Keratinocyte (primary cell): ENCODE measurements around the gene ZNF526. TPM values are rescaled to one million over a fixed set of nuclear protein-coding genes. Genes with fewer than 3 reads are reported as not detected.

Source experiments
- DNase-seq: peaks from one replicate; pipeline ENCODE4 v3.0.0-alpha.2; 2011; ENCODE audit warnings: low read depth, missing footprints, low spot score
- FAIRE-seq: peaks from 2 replicates; lab custom pipeline; 2011; peaks lifted over from hg19 to GRCh38; lab: Jason Lieb, UNC
- H2AFZ ChIP-seq: 2 replicates; pipeline ENCODE4 v1.6.0; 2012; ENCODE audit warnings: low read length, control low read depth, inconsistent platforms; ENCODE audit not compliant: control insufficient read depth
- H3K27ac ChIP-seq: 2 replicates; pipeline ENCODE4 v1.5.1; 2011; ENCODE audit warnings: low read length; ENCODE audit not compliant: control insufficient read depth, insufficient read depth
- H3K27me3 ChIP-seq: 3 replicates; pipeline ENCODE4 v1.6.0; 2011; ENCODE audit warnings: low read length; ENCODE audit not compliant: control insufficient read depth, insufficient read depth; ENCODE audit errors: extremely low read depth
- H3K36me3 ChIP-seq, 2 experiments: 2 replicates in 1 of 2; 3 replicates in 1 of 2; pipeline ENCODE4 v1.5.1; 2011; ENCODE audit warnings: low read length in 2 of 2, mild to moderate bottlenecking in 1 of 2; ENCODE audit not compliant: control insufficient read depth in 2 of 2, insufficient read depth in 2 of 2; ENCODE audit errors: extremely low read depth in 1 of 2
- H3K4me1 ChIP-seq: 3 replicates; pipeline ENCODE4 v1.5.1; 2011; ENCODE audit warnings: low read length; ENCODE audit not compliant: control insufficient read depth, insufficient read depth; ENCODE audit errors: extremely low read depth
- H3K4me2 ChIP-seq: 3 replicates; pipeline ENCODE4 v1.6.0; 2011; ENCODE audit warnings: low read depth, low read length; ENCODE audit not compliant: control insufficient read depth, insufficient read depth; ENCODE audit errors: extremely low read depth
- H3K4me3 ChIP-seq, 3 experiments: fragments of 200-600 bp in 1 of 3; sonication (generic) in 1 of 3; 2 replicates in 2 of 3; 3 replicates in 1 of 3; pipeline ENCODE4 v1.5.1; 2011 to 2016; ENCODE audit warnings: low read length in 3 of 3, mild to moderate bottlenecking in 3 of 3, control low read depth in 2 of 3, inconsistent platforms in 1 of 3, low read depth in 1 of 3, mixed read lengths in 1 of 3, mixed run types in 1 of 3, moderate library complexity in 1 of 3; ENCODE audit not compliant: control insufficient read depth in 2 of 3, insufficient read depth in 2 of 3; ENCODE audit errors: extremely low read depth in 1 of 3
- H3K79me2 ChIP-seq: 2 replicates; pipeline ENCODE4 v1.6.0; 2012; ENCODE audit warnings: low read length; ENCODE audit not compliant: control insufficient read depth, insufficient read depth
- H3K9ac ChIP-seq: 3 replicates; pipeline ENCODE4 v1.6.0; 2011; ENCODE audit warnings: low read length; ENCODE audit not compliant: control insufficient read depth, insufficient read depth; ENCODE audit errors: extremely low read depth
- H3K9me1 ChIP-seq: 3 replicates; pipeline ENCODE4 v1.6.0; 2011; ENCODE audit warnings: low read length; ENCODE audit not compliant: control insufficient read depth, insufficient read depth; ENCODE audit errors: extremely low read depth
- H3K9me3 ChIP-seq: 2 replicates; pipeline ENCODE4 v1.5.1; 2012; ENCODE audit warnings: low read depth, low read length; ENCODE audit not compliant: control insufficient read depth
- H4K20me1 ChIP-seq: 3 replicates; pipeline ENCODE4 v1.6.0; 2011; ENCODE audit warnings: low read length; ENCODE audit not compliant: control insufficient read depth, insufficient read depth; ENCODE audit errors: extremely low read depth
- CTCF ChIP-seq, 3 experiments: IDR thresholded peaks in 1 of 3; conservative IDR thresholded peaks in 1 of 3; optimal IDR thresholded peaks in 1 of 3; 2 replicates in 2 of 3; 3 replicates in 1 of 3; pipeline versions ENCODE3 to v1.5.1; 2011; ENCODE audit warnings: low read length in 3 of 3, mild to moderate bottlenecking in 3 of 3, moderate library complexity in 2 of 3, control low read depth in 1 of 3, inconsistent platforms in 1 of 3; ENCODE audit not compliant: insufficient read depth in 2 of 3; ENCODE audit errors: extremely low read depth in 1 of 3
- EZH2 ChIP-seq: IDR thresholded peaks from one replicate; pipeline ENCODE4 v1.6.1; 2012; ENCODE audit warnings: inconsistent platforms, mild to moderate bottlenecking, low read length, moderate library complexity
- dilution Hi-C: fragments of 300-500 bp; cut with MboI; formaldehyde crosslinking; loops from one replicate; pipeline ENCODE4 v1.7.0; 2020; ENCODE audit warnings: low sequenced_read_pairs; ENCODE audit not compliant: extremely low pct_ligation_motif_present
- polyA plus RNA-seq, 5 experiments: library from polyadenylated mRNA; depleted of rRNA in 3 of 5; stranded (reverse) in 3 of 5; stranded (forward) in 1 of 5; unstranded in 1 of 5; fragments of >200 nt; gene quantifications; 1 replicate in 1 of 5; 2 replicates in 3 of 5; 3 replicates in 1 of 5; pipeline versions ENCODE4 v1.2.1 to v1.2.3, GENCODE V29; 2011 to 2012; ENCODE audit warnings: missing spikeins in 2 of 5, low read depth in 1 of 5, low replicate concordance in 1 of 5

The ZNF526 gene
- polyA plus RNA-seq, 1 donor (not counting 4 experiments of a cell fraction or from before 2014, with no cell fraction given) = 5.4 TPM

DNA sequence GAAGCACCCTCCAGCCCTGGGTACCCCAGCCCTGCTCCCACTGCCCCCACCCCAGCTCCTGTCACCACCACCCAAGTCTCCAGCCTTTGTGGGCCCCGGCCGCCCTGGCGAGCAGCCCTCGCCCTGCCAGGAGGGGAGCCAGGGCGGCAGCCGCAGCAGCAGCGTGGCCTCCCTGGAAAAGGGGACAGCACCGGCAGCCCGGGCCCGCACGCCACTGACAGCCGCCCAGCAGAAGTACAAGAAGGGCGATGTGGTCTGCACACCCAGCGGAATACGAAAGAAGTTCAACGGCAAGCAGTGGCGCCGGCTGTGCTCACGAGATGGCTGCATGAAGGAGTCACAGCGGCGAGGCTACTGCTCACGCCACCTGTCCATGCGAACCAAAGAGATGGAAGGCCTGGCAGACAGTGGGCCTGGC lies 52.9 kb downstream of the ZNF526 start:
- Histone ChIP-seq H3K4me2 (no peak overlapping the region), H3K36me3 (peaks cover 21 to 29% of the 10 kb centered on the region in 2 experiments), H3K27me3 (no peaks in the 10 kb centered on the region), H3K27ac (no peak overlapping the region), H3K4me3 (no peak overlapping the region), H3K4me1 (peaks cover 47% of the 10 kb centered on the region), H3K9ac (no peak overlapping the region), H3K9me3 (no peaks in the 10 kb centered on the region), H2AFZ (no peak overlapping the region), H3K79me2 (peaks cover 61% of the 10 kb centered on the region), H3K9me1 (peaks cover 2% of the 10 kb centered on the region), H4K20me1 (no peaks in the 10 kb centered on the region)
- DNase-seq = no peak
- FAIRE-seq = no peak
- TF ChIP-seq EZH2 (no peak), CTCF (optimal IDR thresholded peaks at IDR 0.05 in 1 of 3, IDR thresholded peaks at IDR 0.05 in 1 of 3, conservative IDR thresholded peaks at IDR 0.05 in 1 of 3; ENCODE audit: extremely low read depth in 1 of 3, insufficient read depth in 2 of 3, low read length in 3 of 3) (no peak)
- dilution Hi-C loops = no loop called here

DNA sequence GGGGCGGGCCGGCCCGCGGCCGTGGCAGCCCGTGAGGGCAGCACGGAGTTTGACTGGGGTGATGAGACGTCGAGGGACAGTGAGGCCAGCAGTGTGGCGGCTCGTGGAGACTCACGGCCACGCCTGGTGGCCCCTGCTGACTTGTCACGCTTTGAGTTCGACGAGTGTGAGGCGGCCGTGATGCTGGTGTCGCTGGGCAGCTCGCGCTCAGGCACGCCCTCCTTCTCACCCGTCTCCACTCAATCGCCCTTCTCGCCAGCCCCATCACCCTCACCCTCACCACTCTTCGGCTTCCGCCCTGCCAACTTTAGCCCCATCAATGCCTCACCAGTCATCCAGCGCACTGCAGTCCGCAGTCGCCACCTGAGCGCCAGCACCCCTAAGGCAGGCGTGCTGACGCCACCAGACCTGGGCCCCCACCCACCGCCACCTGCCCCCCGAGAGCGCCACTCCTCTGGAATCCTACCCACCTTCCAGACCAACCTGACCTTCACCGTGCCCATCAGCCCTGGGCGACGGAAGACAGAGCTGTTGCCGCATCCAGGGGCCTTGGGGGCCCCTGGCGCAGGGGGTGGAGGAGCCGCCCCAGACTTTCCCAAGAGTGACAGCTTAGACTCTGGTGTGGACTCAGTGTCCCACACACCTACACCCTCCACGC lies 53.4 kb downstream of the ZNF526 start:
- TF ChIP-seq EZH2 (no peak), CTCF (optimal IDR thresholded peaks at IDR 0.05 in 1 of 3, IDR thresholded peaks at IDR 0.05 in 1 of 3, conservative IDR thresholded peaks at IDR 0.05 in 1 of 3; ENCODE audit: extremely low read depth in 1 of 3, insufficient read depth in 2 of 3, low read length in 3 of 3) (no peak)
- no peak overlapping the region for H3K9ac ChIP-seq
- no peak for DNase-seq
- H3K27ac ChIP-seq = no peak overlapping the region
- peaks cover 53% of the 10 kb centered on the region for H3K4me1 ChIP-seq
- H3K9me3 ChIP-seq = no peaks in the 10 kb centered on the region
- H3K9me1 ChIP-seq = peaks cover 2% of the 10 kb centered on the region
- no peaks in the 10 kb centered on the region for H3K27me3 ChIP-seq
- H4K20me1 ChIP-seq = no peaks in the 10 kb centered on the region
- H2AFZ ChIP-seq = no peak overlapping the region
- no peak overlapping the region for H3K4me2 ChIP-seq
- H3K36me3 ChIP-seq = peaks cover 21 to 33% of the 10 kb centered on the region in 2 experiments
- peaks cover 65% of the 10 kb centered on the region for H3K79me2 ChIP-seq
- no peak for FAIRE-seq
- dilution Hi-C loops = no loop called here
- H3K4me3 ChIP-seq = no peak overlapping the region
